ENCODE data around the gene BTF3.
"Not testable (repeated sequence)": the region's sequence is repeated elsewhere in the genome, so short reads cannot be mapped to it uniquely, and the experiment has no call there.

Gene BTF3

DNA sequence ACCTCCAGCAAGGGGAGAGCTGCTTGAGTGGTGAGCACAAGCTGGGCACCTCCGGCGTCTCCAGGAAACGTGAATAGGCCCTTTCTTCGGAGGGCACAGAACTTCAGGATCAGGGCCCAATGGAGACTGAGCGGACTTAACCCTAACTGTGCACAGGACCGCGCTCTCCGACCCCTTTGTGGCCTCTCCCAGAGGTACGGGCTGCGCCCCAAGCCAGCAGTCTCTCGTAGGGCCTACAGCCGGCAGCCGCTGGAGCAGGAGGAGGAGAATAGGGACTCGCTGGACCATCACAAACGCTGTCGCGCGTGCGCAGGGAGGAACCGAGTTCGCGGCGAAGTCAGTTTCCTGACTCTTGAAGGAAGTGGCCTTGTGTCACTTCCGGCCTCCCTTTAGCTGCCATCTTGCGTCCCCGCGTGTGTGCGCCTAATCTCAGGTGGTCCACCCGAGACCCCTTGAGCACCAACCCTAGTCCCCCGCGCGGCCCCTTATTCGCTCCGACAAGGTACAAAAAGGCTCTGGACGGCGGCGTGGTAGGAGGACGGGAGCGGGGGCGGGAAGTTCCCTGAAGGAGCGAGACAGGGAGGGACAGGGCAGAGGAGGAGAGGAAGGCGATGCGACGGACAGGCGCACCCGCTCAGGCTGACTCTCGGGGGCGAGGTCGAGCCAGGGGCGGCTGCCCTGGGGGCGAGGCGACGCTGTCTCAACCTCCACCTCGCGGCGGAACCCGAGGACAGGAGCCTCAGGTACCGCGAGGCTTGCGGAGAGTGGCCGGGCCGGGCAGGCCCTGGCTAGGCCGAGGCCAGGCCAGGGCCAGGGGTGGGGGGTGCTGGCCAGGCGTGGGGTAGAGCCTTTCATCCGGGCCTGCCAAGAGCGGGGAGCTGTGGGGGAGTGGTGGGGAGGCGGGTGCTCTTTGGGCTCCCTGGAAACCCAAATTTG is at the start of gene BTF3:
Gene BTF3, plus strand, starts transcription at position 386 of the 936 bp plus-strand sequence. Its CDS starts 226 bp downstream, at position 612.
- peak; percentile 66 to 99 (median 95) for DNase-seq

DNA sequence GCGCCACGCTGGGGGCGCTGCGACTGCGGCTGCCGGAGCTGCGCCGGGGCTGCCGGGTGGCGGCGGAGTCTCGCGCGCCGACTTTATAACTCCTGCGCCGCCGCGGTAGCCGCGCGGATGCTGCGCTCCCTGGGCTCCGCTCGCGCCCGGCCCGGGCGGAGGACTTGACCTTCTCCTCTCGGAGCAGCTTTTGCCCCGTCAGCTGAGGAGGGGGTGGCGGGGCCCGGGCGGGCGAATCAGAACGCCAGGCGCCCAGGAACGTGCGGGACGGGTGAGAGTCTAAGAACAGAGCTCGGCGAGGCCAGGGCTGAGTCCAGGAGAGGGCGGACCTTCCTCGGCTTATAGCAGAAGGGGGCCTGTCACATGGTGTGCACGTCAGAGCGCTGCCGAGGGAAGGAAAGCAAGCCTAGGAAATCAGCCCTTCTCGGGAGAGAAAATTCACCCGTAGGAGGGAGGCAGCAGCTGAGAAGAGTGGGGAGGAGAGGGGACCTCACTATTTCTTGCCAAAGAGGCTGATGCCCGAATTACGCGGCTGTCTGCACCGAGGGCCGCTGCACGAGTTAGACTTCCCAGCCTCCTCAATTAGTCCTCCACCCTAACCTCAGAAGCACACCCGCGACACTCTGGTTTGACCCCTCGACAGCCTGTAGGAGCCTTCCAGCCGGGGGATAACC is 49.6 kb upstream of the BTF3 start, which contains the start of gene FOXD1:
Gene FOXD1, minus strand, starts transcription at position 315 of the 674 bp plus-strand sequence. CDS start 415 bp downstream, outside the sequence.
- DNase-seq: peak in 10 of 56 donors; percentile 3 to 52 (median 28)

DNA sequence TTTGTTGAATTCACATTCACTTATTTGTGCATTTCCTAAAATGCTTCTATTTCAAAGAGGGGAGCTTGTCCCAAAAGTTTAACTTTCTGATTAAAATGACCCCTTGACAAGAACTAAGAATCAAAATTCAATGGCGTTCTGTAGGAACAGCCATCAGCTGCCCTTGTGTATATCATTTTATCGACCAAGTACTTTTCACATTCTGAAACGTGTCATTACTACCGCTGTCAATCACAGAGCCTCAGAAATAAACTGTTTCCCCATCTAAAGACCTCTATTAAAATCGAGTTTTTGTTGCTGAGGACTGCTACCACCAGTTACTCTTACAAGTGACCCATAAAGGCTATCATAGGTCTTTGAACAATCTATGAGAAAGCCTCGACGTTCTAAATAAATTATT is 48.1 kb upstream of the BTF3 start:
- DNase-seq: no peak

GRCh38 chr5:73450672-73451223 is 47.5 kb upstream of the BTF3 start:
- DNase-seq: no peak

DNA sequence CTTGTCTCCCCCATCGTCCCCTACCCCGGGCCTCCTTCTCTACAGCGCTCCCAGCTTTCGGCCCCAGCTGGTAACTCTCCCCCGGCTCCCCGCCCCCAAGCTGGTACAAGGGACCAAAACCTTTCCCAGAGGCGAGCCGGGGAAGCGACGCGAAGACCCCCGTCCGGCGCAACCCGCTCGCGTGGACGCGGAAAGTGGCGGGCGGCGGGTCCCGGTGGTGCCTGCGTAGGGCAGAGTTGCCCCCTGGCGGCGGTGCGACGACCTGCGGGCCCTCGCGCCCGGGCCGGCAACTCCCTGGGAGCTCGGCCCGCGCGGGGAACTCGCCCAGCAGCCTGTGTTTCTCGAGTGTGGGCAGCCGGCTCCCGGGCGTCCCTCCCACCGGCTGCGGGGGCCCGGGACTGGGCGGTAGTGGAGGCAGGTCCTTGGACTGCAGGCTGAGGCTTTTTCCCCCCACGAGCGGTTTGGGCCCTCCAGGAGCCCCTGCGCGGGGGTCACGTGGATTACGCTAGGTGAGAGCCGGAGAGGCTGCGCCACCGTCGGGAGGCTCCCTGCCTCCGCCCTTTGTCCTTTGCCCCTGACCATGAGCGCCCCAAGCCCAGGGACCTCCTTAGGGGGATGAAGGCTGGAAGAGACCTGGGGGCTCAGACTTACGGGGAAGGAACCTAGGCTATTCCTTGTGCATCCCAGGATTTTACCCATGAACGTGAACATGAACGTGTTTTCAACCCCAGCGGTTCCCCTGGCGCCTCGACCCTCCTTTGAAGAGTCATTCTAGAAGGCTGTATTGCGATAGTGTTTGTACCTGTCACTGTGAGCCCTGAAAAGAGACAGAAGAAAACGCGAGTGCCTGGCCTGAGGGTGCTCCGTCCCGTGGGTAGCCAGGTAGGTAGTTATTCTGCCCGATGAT is 46.8 kb upstream of the BTF3 start:
- DNase-seq: peak in 12 of 56 donors; percentile 3 to 64 (median 16)

- DNase-seq: no peak
These were observed 46.0 kb upstream of the BTF3 start for GRCh38 chr5:73452215-73452614.

DNA sequence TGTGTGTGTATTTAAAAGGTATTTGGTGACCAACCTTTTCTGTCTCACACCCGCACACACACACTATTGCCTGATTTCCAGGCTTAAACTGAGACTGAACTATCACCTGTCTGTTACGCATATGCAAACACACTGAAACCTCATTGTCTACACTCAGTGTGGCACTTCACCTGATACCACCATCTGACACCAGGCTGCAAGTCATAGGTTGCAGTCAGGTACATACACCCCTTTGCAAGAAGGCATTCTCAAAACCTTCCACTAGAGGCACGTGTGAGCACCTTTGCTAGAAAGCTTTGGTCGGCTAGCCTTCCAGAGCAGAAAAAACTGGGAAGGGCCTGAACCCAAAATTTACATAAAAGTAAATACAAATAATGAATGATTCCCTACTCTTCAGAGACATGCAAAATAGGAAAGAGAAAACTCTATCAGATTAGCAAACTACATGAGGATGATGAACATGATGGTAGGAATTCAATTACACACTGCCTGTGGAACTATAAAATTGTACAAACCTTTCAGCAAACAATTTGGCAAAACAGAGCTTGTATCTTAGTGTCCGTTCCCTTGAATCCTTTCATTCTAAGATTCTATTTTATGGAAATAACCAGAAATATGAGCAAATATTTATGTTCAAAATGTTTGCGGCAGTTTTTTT is 43.7 kb upstream of the BTF3 start:
- no peak for DNase-seq

DNA sequence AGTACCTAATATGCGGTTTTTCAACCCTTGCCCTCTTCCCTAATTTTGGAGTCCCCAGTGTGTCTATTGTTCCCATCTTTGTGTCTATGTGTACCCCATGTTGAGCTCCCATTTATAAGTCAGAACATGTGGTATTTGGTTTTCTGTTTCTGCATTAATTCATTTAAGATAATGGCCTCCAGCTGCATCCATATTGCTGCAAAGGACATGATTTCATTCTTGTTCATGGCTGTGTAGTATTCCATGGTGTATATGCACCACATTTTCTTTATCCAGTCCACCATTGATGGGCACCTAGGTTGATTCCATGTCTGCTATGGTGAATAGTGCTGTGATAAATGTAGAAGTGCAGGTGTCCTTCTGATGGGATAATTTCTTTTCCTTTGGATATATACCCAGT is 41.8 kb upstream of the BTF3 start:
- not testable (repeated sequence) for DNase-seq

- no peak for DNase-seq
These were observed 38.9 kb upstream of the BTF3 start for GRCh38 chr5:73459366-73459765.

- DNase-seq: no peak
These were observed 38.1 kb upstream of the BTF3 start for GRCh38 chr5:73460133-73460532.

GRCh38 chr5:73464016-73464745 is 34.1 kb upstream of the BTF3 start:
- DNase-seq: peak in 2 of 56 donors; percentile 4

GRCh38 chr5:73468638-73469037 is 29.6 kb upstream of the BTF3 start:
- not testable (repeated sequence) for DNase-seq

- DNase-seq: no peak
These were observed 28.4 kb upstream of the BTF3 start for GRCh38 chr5:73469878-73470277.

DNA sequence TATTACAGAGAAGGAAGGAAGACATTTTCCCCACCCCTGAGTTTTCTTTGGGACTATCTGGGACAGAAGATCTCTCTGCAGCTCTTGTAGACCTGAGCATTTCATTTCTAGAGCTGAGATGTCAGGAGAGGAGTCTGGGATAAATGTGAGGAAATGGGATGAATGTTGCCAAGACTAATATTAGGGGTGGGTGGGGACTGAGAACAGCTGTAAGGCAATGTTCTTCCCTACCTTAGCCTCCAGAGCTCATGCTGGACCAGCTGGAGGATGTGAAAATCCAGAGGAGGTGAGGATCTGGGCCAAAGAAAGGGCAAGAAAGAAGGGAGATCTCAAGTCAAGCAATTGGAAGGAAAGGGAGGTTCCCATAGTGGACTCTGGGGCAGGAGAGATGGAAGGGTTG is 26.6 kb upstream of the BTF3 start:
- DNase-seq: no peak

GRCh38 chr5:73472116-73472515 is 26.1 kb upstream of the BTF3 start:
- no peak for DNase-seq

GRCh38 chr5:73480500-73480899 is 17.7 kb upstream of the BTF3 start:
- DNase-seq: no peak

DNA sequence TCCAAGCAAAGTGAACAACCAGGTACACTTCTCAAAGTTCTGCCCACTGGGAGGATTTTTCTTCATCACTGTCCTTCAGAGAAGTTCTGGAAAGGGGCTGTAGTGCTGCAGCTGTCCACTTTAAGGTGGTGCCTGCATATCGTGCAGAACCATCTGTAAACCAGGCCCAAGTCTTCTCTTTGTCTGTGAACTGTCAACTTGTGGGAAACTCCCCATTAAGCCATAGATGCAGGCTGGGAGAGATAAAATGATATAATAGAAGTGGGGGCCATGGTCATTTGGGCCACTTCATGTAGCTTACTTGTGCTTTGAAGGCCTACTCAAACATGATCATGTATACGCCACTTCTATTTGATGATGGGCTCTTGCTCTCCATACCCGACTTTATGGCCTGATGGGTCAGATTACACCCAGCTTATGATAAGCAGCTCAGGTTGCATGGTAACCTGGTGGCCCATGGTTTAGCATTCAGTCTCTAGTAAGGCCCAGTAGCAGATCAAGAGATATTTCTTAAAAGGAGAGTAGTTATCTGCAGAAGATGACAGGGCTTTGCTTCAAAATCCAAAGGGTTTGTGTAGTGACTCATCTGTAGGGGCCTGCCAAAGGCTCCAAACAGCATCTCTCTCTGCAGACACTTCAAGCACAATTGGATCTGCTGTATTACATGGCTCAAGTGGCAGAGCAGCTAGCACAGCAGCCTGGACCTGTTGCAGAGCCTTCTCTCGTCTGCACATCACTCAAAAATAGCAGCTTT is 15.7 kb upstream of the BTF3 start:
- no peak for DNase-seq

- DNase-seq: no peak
These were observed 14.6 kb upstream of the BTF3 start for GRCh38 chr5:73483676-73484075.

DNA sequence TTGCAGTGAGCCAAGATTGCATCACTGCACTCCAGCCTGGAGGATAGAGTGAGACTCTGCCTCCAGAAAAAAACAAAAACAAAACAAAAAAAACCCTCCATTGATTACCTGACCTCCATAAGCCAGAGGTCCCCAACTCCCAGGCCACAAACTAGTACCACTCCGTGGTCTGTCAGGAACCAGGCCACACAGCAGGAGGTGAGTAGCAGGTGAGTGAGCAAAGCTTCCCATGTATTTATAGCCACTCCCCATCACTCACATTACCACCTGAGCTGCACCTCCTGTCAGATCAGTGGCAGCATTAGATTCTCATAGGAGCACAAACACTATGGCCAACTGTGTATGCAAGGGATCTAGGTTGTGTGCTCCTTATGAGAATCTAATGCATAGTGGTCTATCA is 13.7 kb upstream of the BTF3 start:
- no peak for DNase-seq

Data from amygdala (tissue), 56 donors.